Measurements from ENCODE around the gene MAP4K5.
"Not testable (repeated sequence)": the region's sequence is repeated elsewhere in the genome, so short reads cannot be mapped to it uniquely, and the experiment has no call there.

Gene MAP4K5

GRCh38 chr14:50532502-50533240 is at the start of gene MAP4K5:
MAP4K5 (minus strand) TSS chr14:50532569; CDS start chr14:50532049, 520 bp downstream.
- peak; percentile 89 for DNase-seq (ENCODE audit: low spot score)

GRCh38 chr14:50578433-50578832 is 46.1 kb upstream of the MAP4K5 start:
- no peak for DNase-seq (ENCODE audit: low spot score)

GRCh38 chr14:50577982-50578381 is 45.6 kb upstream of the MAP4K5 start:
- no peak for DNase-seq (ENCODE audit: low spot score)

- no peak for DNase-seq (ENCODE audit: low spot score)
Measured at GRCh38 chr14:50575769-50576168, 43.4 kb upstream of the MAP4K5 start.

GRCh38 chr14:50573862-50574261 is 41.5 kb upstream of the MAP4K5 start:
- DNase-seq (ENCODE audit: low spot score), result no peak

- DNase-seq (ENCODE audit: low spot score), result no peak
Measured at GRCh38 chr14:50569714-50570274, 37.4 kb upstream of the MAP4K5 start.

GRCh38 chr14:50562841-50563240 is 30.5 kb upstream of the MAP4K5 start:
- DNase-seq (ENCODE audit: low spot score), result no peak

GRCh38 chr14:50560931-50561285 is 28.5 kb upstream of the MAP4K5 start:
- DNase-seq (ENCODE audit: low spot score), result peak; percentile 15

GRCh38 chr14:50559990-50560930 is 27.9 kb upstream of the MAP4K5 start, which contains the start of gene ATL1:
ATL1 (plus strand) TSS chr14:50560145; CDS start chr14:50560266, 121 bp downstream.
- peak; percentile 53 for DNase-seq (ENCODE audit: low spot score)

GRCh38 chr14:50552796-50553195 is 20.4 kb upstream of the MAP4K5 start:
- DNase-seq (ENCODE audit: low spot score), result not testable (repeated sequence)

- no peak for DNase-seq (ENCODE audit: low spot score)
Measured at GRCh38 chr14:50551877-50552276, 19.5 kb upstream of the MAP4K5 start.

- no peak for DNase-seq (ENCODE audit: low spot score)
Measured at GRCh38 chr14:50550294-50550693, 17.9 kb upstream of the MAP4K5 start.

GRCh38 chr14:50545618-50546017 is 13.2 kb upstream of the MAP4K5 start:
- no peak for DNase-seq (ENCODE audit: low spot score)

GRCh38 chr14:50544911-50545310 is 12.5 kb upstream of the MAP4K5 start:
- no peak for DNase-seq (ENCODE audit: low spot score)

- peak; percentile 54 for DNase-seq (ENCODE audit: low spot score)
Measured at GRCh38 chr14:50542941-50543418, 10.6 kb upstream of the MAP4K5 start.

- DNase-seq (ENCODE audit: low spot score), result no peak
Measured at GRCh38 chr14:50541159-50541567, 8.8 kb upstream of the MAP4K5 start.

- DNase-seq (ENCODE audit: low spot score), result no peak
Measured at GRCh38 chr14:50539051-50539450, 6.7 kb upstream of the MAP4K5 start.

- not testable (repeated sequence) for DNase-seq (ENCODE audit: low spot score)
Measured at GRCh38 chr14:50538034-50538433, 5.7 kb upstream of the MAP4K5 start.

- DNase-seq (ENCODE audit: low spot score), result no peak
Measured at GRCh38 chr14:50534997-50535396, 2.6 kb upstream of the MAP4K5 start.

GRCh38 chr14:50534416-50534815 is 2.0 kb upstream of the MAP4K5 start:
- DNase-seq (ENCODE audit: low spot score), result no peak

- no peak for DNase-seq (ENCODE audit: low spot score)
Measured at GRCh38 chr14:50533806-50534205, 1.4 kb upstream of the MAP4K5 start.

GRCh38 chr14:50533241-50533705 is 904 bp upstream of the MAP4K5 start:
- DNase-seq (ENCODE audit: low spot score), result no peak

Data from germinal center (tissue), 1 donor.